ENCODE results near the gene ANKRD9.

Gene ANKRD9

DNA sequence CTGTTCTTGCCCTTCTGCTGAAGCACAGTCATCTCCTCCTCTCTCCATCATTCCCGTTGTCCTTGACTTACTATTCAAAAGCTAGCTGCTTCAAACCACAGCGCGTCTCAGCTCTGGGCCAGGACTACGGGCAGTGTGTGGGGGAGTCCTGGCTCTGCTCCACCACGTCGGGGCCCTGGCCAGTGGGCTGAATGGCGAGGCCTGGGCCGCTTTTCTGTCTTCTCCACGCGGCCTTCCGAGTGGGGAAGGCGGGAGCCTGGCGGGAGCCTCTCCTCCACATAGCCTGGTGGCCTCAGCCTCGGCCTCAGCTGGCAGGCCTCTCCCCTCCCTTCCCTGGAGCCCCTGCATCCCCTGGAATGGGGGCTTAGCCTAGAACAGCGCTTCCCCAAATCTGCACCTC, 16.5 kb downstream of the ANKRD9 start:
- no peak for DNase-seq (ENCODE audit: extremely low read depth, insufficient read length)
- TF ChIP-seq, protein P1, sequence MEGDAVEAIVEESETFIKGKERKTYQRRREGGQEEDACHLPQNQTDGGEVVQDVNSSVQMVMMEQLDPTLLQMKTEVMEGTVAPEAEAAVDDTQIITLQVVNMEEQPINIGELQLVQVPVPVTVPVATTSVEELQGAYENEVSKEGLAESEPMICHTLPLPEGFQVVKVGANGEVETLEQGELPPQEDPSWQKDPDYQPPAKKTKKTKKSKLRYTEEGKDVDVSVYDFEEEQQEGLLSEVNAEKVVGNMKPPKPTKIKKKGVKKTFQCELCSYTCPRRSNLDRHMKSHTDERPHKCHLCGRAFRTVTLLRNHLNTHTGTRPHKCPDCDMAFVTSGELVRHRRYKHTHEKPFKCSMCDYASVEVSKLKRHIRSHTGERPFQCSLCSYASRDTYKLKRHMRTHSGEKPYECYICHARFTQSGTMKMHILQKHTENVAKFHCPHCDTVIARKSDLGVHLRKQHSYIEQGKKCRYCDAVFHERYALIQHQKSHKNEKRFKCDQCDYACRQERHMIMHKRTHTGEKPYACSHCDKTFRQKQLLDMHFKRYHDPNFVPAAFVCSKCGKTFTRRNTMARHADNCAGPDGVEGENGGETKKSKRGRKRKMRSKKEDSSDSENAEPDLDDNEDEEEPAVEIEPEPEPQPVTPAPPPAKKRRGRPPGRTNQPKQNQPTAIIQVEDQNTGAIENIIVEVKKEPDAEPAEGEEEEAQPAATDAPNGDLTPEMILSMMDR (IDR thresholded peaks at IDR 0.05; ENCODE audit: insufficient read depth, low read length, poor library complexity, severe bottlenecking): no peak
- H3K36me3 ChIP-seq (ENCODE audit: control insufficient read depth, insufficient read depth, low read length): no peaks in the 10 kb centered on the region; the same call in 1 of the 2 replicates
- no peaks in the 10 kb centered on the region for H3K27me3 ChIP-seq (replicated peaks; ENCODE audit: control insufficient read depth, insufficient read depth, low read length)
- H3K4me3 ChIP-seq (replicated peaks; ENCODE audit: low read depth, low read length): no peak overlapping the region

DNA sequence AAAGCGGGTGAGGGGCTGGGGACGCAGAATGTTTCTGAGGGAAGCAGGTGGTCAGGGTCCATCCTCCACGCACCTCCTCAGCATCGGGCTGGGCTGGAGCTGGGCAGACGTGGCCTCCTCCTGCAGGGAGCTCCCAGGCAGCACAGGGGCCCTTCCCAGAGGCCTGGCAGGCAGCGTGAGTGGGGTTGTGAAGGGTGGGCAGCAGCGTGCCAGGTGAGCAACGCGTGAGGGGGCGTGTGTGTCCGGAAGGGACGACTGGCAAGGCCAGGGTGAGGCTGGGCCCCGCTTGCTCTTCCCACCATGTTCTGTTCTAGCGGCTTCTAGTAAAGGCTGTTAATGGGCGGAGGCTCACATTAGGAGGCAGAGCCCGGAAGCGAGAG, 17.1 kb downstream of the ANKRD9 start:
- Histone ChIP-seq H3K4me3 (replicated peaks; ENCODE audit: low read depth, low read length) (no peak overlapping the region), H3K27me3 (replicated peaks; ENCODE audit: control insufficient read depth, insufficient read depth, low read length) (no peaks in the 10 kb centered on the region), H3K36me3 (ENCODE audit: control insufficient read depth, insufficient read depth, low read length) (no peaks in the 10 kb centered on the region)
- no peak for DNase-seq (ENCODE audit: extremely low read depth, insufficient read length)
- TF ChIP-seq, protein P1 (IDR thresholded peaks at IDR 0.05; ENCODE audit: insufficient read depth, low read length, poor library complexity, severe bottlenecking): no peak

GRCh38 chr14:102491786-102492530, 17.6 kb downstream of the ANKRD9 start:
- H3K27me3 ChIP-seq (replicated peaks; ENCODE audit: control insufficient read depth, insufficient read depth, low read length): no peaks in the 10 kb centered on the region
- DNase-seq (ENCODE audit: extremely low read depth, insufficient read length): no peak
- H3K4me3 ChIP-seq (replicated peaks; ENCODE audit: low read depth, low read length): no peak overlapping the region
- TF ChIP-seq, protein P1 (IDR thresholded peaks at IDR 0.05; ENCODE audit: insufficient read depth, low read length, poor library complexity, severe bottlenecking): no peak
- H3K36me3 ChIP-seq (ENCODE audit: control insufficient read depth, insufficient read depth, low read length): no peaks in the 10 kb centered on the region

- Histone ChIP-seq H3K36me3 (ENCODE audit: control insufficient read depth, insufficient read depth, low read length) (no peaks in the 10 kb centered on the region), H3K4me3 (replicated peaks; ENCODE audit: low read depth, low read length) (no peak overlapping the region), H3K27me3 (replicated peaks; ENCODE audit: control insufficient read depth, insufficient read depth, low read length) (no peaks in the 10 kb centered on the region)
- TF ChIP-seq, protein P1 (IDR thresholded peaks at IDR 0.05; ENCODE audit: insufficient read depth, low read length, poor library complexity, severe bottlenecking): no peak
- DNase-seq (ENCODE audit: extremely low read depth, insufficient read length): no peak
These were observed 18.2 kb downstream of the ANKRD9 start for GRCh38 chr14:102491366-102491765.

DNA sequence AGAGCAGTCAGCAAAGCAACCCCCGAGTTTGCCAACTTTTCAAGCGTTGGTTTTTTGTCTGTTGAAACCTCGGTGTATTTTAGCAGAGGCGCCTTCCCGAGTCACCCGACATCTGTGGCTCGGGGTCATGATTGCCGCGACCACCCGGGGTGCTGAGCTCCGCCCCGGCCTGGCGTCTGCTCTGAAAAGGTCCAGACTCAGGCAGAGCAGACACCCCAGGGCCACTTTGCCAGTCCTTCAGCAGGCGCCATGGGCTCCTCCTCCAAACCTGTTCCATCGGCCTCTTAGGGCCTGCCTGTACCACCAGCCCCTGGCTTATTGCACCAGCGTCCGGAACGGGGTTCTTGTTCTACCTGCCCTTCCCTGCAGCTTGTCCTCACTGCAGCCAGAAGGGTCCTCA, 19.1 kb downstream of the ANKRD9 start:
- Histone ChIP-seq H3K4me3 (replicated peaks; ENCODE audit: low read depth, low read length) (no peak overlapping the region), H3K36me3 (ENCODE audit: control insufficient read depth, insufficient read depth, low read length) (no peaks in the 10 kb centered on the region), H3K27me3 (replicated peaks; ENCODE audit: control insufficient read depth, insufficient read depth, low read length) (no peaks in the 10 kb centered on the region)
- TF ChIP-seq, protein P1 (IDR thresholded peaks at IDR 0.05; ENCODE audit: insufficient read depth, low read length, poor library complexity, severe bottlenecking): no peak
- no peak for DNase-seq (ENCODE audit: extremely low read depth, insufficient read length)

- Histone ChIP-seq H3K4me3 (replicated peaks; ENCODE audit: low read depth, low read length) (no peak overlapping the region), H3K27me3 (replicated peaks; ENCODE audit: control insufficient read depth, insufficient read depth, low read length) (no peaks in the 10 kb centered on the region), H3K36me3 (ENCODE audit: control insufficient read depth, insufficient read depth, low read length) (no peaks in the 10 kb centered on the region)
- DNase-seq (ENCODE audit: extremely low read depth, insufficient read length): no peak
- TF ChIP-seq, protein P1 (IDR thresholded peaks at IDR 0.05; ENCODE audit: insufficient read depth, low read length, poor library complexity, severe bottlenecking): no peak
These were observed 22.4 kb downstream of the ANKRD9 start for GRCh38 chr14:102487204-102487577.

All from GM06990 (cell line).